ENCODE measurements around the gene STX11. TPM values are rescaled to one million over a fixed set of nuclear protein-coding genes. Genes with fewer than 3 reads are reported as not detected.

The STX11 gene
- total RNA-seq, 1 experiment from 2014 or later: 0.17 TPM

DNA sequence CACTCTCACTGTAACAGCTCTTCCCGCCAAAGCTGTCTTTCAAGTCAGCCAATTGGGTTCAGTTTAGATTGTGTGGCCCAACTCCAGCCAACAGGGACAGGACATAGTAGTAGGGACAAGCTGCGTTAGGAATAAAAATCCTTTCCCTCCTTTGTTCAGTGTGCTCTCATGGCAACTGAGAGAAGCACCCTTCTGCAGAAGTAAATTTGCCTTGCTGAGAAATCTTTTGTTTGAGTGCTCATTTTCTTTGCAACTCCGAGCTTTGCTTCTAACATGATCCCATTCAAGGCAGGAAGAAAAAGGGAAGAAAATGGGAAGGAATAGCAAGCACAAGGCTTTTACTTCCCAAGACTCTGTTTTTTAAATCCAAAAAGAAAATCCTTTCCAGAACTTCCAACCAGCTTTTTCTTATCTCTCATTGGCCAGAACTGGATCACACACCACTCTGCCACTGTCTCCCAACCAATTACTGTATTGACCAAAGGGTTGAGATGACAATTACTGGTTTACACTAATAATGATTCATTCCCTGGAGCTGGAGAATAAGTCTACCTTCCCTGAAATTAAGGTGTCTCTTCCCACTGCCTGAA, 52.7 kb downstream of the STX11 start:
- Mint-ChIP-seq H3K27me3 (ENCODE audit: low read depth) (peaks cover 5% of the 10 kb centered on the region), H3K4me3 (no peak overlapping the region), H3K36me3 (peaks cover 23% of the 10 kb centered on the region), H3K27ac (no peak overlapping the region), H3K4me1 (no peaks in the 10 kb centered on the region), H3K9me3 (peaks cover 64% of the 10 kb centered on the region)
- CTCF ChIA-PET: no interaction called here
- DNase-seq (ENCODE audit: low spot score) (no peak), ATAC-seq (no peak)
- POLR2A ChIA-PET: no interaction called here
- TF ChIP-seq FOXJ3 (CRISPR knock-in tag; IDR thresholded peaks at IDR 0.05; ENCODE audit: borderline replicate concordance) (no peak), GRHL2 (CRISPR knock-in tag; IDR thresholded peaks at IDR 0.05; ENCODE audit: insufficient replicate concordance, severe bottlenecking) (no peak), JUN (CRISPR knock-in tag; IDR thresholded peaks at IDR 0.05) (no peak), ZNF263 (CRISPR knock-in tag; IDR thresholded peaks at IDR 0.05; ENCODE audit: low read depth) (no peak), ZNF219 (CRISPR knock-in tag; IDR thresholded peaks at IDR 0.05; ENCODE audit: borderline replicate concordance) (no peak), SP1 (CRISPR knock-in tag; conservative IDR thresholded peaks at IDR 0.05) (no peak)
- TF ChIP-seq, protein P1, sequence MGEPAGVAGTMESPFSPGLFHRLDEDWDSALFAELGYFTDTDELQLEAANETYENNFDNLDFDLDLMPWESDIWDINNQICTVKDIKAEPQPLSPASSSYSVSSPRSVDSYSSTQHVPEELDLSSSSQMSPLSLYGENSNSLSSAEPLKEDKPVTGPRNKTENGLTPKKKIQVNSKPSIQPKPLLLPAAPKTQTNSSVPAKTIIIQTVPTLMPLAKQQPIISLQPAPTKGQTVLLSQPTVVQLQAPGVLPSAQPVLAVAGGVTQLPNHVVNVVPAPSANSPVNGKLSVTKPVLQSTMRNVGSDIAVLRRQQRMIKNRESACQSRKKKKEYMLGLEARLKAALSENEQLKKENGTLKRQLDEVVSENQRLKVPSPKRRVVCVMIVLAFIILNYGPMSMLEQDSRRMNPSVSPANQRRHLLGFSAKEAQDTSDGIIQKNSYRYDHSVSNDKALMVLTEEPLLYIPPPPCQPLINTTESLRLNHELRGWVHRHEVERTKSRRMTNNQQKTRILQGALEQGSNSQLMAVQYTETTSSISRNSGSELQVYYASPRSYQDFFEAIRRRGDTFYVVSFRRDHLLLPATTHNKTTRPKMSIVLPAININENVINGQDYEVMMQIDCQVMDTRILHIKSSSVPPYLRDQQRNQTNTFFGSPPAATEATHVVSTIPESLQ (CRISPR knock-in tag; IDR thresholded peaks at IDR 0.05): no peak
- TF ChIP-seq, protein P2, sequence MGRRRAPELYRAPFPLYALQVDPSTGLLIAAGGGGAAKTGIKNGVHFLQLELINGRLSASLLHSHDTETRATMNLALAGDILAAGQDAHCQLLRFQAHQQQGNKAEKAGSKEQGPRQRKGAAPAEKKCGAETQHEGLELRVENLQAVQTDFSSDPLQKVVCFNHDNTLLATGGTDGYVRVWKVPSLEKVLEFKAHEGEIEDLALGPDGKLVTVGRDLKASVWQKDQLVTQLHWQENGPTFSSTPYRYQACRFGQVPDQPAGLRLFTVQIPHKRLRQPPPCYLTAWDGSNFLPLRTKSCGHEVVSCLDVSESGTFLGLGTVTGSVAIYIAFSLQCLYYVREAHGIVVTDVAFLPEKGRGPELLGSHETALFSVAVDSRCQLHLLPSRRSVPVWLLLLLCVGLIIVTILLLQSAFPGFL (CRISPR knock-in tag; IDR thresholded peaks at IDR 0.05; ENCODE audit: borderline replicate concordance): no peak
- TF ChIP-seq, protein P3, sequence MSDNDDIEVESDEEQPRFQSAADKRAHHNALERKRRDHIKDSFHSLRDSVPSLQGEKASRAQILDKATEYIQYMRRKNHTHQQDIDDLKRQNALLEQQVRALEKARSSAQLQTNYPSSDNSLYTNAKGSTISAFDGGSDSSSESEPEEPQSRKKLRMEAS (CRISPR knock-in tag; IDR thresholded peaks at IDR 0.05): no peak

DNA sequence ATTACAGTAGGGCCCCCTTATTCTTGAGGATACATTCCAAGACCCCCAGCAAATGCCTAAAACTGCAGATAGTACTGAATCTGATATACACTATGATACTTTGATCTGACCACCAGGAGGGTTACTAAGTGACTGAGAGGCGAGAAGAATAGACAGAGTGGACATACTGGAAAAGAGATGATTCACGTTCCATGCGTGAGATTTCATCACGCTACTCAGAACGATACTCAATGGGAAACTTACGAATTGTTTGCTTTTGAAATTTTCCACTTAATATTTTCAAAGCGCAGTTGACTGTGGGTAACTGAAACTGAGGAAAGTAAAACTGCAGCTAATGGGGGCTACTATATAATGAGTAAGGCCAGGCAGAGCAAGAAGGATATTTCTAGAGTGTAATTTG, 60.8 kb downstream of the STX11 start:
- CTCF ChIA-PET: no interaction called here
- POLR2A ChIA-PET: no interaction called here
- Mint-ChIP-seq H3K27me3 (ENCODE audit: low read depth) (peaks cover 17% of the 10 kb centered on the region), H3K9me3 (peaks cover 9% of the 10 kb centered on the region; the same call in 1 of the 2 replicates), H3K27ac (no peak overlapping the region), H3K36me3 (no peaks in the 10 kb centered on the region), H3K4me1 (peaks cover 12% of the 10 kb centered on the region), H3K4me3 (no peak overlapping the region)
- TF ChIP-seq CBFB (CRISPR knock-in tag; IDR thresholded peaks at IDR 0.05; ENCODE audit: low read depth) (no peak), KAT7 (CRISPR knock-in tag; IDR thresholded peaks at IDR 0.05; ENCODE audit: borderline replicate concordance) (no peak), NR2C2 (CRISPR knock-in tag; IDR thresholded peaks at IDR 0.05) (no peak), MXD4 (CRISPR knock-in tag; IDR thresholded peaks at IDR 0.05; ENCODE audit: borderline replicate concordance) (no peak), TCF7 (CRISPR knock-in tag; IDR thresholded peaks at IDR 0.05; ENCODE audit: low read depth) (no peak), ETV6 (CRISPR knock-in tag; IDR thresholded peaks at IDR 0.05) (no peak), SP1 (CRISPR knock-in tag; conservative IDR thresholded peaks at IDR 0.05) (no peak)
- TF ChIP-seq, protein P4, sequence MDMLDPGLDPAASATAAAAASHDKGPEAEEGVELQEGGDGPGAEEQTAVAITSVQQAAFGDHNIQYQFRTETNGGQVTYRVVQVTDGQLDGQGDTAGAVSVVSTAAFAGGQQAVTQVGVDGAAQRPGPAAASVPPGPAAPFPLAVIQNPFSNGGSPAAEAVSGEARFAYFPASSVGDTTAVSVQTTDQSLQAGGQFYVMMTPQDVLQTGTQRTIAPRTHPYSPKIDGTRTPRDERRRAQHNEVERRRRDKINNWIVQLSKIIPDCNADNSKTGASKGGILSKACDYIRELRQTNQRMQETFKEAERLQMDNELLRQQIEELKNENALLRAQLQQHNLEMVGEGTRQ (CRISPR knock-in tag; IDR thresholded peaks at IDR 0.05): no peak
- DNase-seq (ENCODE audit: low spot score): no peak
- no peak for ATAC-seq

DNA sequence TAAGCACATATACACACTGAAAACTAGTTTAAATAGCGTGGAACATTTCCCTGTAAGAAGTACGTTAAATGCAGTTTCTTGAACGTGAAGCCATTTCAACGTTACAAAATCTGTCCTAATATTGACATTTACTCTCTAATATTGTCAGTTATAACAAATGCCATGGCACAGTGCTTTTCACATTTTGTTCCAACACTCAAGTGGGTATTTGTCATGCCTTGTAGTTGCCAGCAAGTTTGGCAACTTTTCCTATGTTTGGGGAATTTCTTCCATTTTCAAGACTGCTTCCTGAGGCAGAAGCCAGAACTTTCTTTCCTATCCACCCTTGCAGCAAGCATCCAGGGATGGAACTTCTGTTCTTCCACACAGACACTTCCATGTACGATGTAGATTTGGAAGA, 63.0 kb downstream of the STX11 start:
- Mint-ChIP-seq H3K36me3 (peaks cover 4% of the 10 kb centered on the region), H3K27ac (no peak overlapping the region), H3K9me3 (peaks cover 20% of the 10 kb centered on the region), H3K4me1 (peaks cover 20% of the 10 kb centered on the region), H3K4me3 (no peak overlapping the region), H3K27me3 (ENCODE audit: low read depth) (peaks cover 13% of the 10 kb centered on the region)
- ChIA-PET POLR2A (no interaction called here), CTCF (no interaction called here)
- no peak for TF ChIP-seq PRRX2 (CRISPR knock-in tag; IDR thresholded peaks at IDR 0.05)
- ATAC-seq (no peak), DNase-seq (ENCODE audit: low spot score) (no peak)
